ENCODE measurements around the gene FAM13A. TPM values are rescaled to one million over a fixed set of nuclear protein-coding genes. Genes with fewer than 3 reads are reported as not detected.

FAM13A gene
- total and polyA plus RNA-seq, 2 donors (not counting 3 experiments of a cell fraction or from before 2014, with no cell fraction given) = 3.3 to 10.5 TPM

DNA sequence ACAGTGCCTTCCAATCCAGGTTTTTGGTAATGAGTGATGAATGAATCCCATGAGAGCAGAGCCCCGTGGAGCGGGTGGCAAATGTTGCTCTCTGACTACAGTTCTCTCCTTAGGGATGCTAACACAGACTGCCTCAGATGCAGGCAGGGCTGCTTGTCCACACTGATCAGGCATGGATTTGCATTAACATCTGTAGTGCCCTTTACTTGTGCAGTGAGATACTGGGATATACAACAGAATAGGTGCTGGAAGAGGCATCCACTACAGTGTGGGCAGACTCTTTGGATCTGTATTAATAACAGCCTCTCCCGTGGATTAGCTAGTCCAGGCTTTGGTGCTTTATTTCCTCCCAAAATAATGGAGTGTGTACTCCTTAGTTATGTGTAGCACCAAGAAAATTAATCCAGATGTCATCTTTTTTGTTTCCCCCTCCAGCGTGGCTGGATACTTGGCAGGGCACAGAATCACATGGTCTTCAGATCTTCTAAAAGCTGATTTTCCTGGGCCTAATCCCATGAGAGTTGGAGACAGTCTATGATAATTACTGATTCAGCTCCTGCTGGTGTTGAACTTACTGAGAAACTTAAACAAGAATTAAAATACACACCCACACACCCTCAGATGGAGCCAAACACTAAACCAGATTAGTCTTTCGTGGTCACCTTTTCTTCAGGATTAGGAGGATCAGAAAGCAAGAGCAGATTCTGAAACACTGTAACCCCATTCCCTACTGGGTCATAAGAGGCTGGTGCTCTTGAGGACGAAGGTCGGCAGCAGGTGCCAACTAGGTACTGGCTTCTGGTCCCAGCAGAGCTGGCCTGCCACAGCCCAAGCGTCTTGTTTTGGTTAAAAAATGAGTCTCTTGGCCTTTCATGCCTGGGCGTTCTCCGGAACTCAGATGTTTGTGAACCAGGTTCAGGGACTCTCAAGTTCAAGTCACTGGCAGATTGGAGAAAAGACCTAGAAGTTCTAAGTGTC is 336.2 kb downstream of the FAM13A start:
- no peaks in the 10 kb centered on the region for H3K9me3 ChIP-seq (replicated peaks; ENCODE audit: control insufficient read depth, insufficient read depth, low read length)
- intact Hi-C loops (cut with micrococcal nuclease) = no loop called here
- FAIRE-seq = no peak
- no peaks in the 10 kb centered on the region for H3K9me1 ChIP-seq (replicated peaks; ENCODE audit: control insufficient read depth, extremely low read depth, insufficient read depth, low read length)
- H3K27ac ChIP-seq (ENCODE audit: insufficient read depth, low read depth, low read length) = no peak overlapping the region
- no peaks in the 10 kb centered on the region for H4K20me1 ChIP-seq (replicated peaks; ENCODE audit: control insufficient read depth, extremely low read depth, insufficient read depth, low read length)
- H3K79me2 ChIP-seq (ENCODE audit: control insufficient read depth, insufficient read depth, low read length) = no peaks in the 10 kb centered on the region
- ChIA-PET POLR2A (no interaction called here), CTCF (interaction anchor here (1.4 kb wide), 1 partner anchor 181 kb away, joined by 3 read pairs; no protein-coding TSS in a partner anchor)
- no peak overlapping the region for H3K4me3 ChIP-seq (replicated peaks in 1 of 3; ENCODE audit: insufficient read depth in 1 of 3, low read depth in 1 of 3, low read length in 3 of 3)
- H3K36me3 ChIP-seq (ENCODE audit: control insufficient read depth in 2 of 2, extremely low read depth in 1 of 2, insufficient read depth in 2 of 2, low read length in 2 of 2) = peaks cover 0 to 4% of the 10 kb centered on the region in 2 experiments
- TF ChIP-seq EZH2 (IDR thresholded peaks at IDR 0.05; ENCODE audit: borderline replicate concordance, low read depth, low read length, severe bottlenecking) (no peak), POLR2AphosphoS5 (IDR thresholded peaks at IDR 0.05; ENCODE audit: insufficient read depth, low read depth, low read length) (no peak), POLR2A (IDR thresholded peaks at IDR 0.05; ENCODE audit: low read depth, low read length) (no peak), GATA2 (IDR thresholded peaks at IDR 0.05; ENCODE audit: insufficient read depth, insufficient read length, low read depth, low read length) (no peak), MYC (IDR thresholded peaks at IDR 0.05; ENCODE audit: low read depth, low read length) (no peak), JUN (IDR thresholded peaks at IDR 0.05; ENCODE audit: borderline replicate concordance, insufficient read depth, insufficient read length, low read depth) (no peak), FOS (IDR thresholded peaks at IDR 0.05; ENCODE audit: borderline replicate concordance, insufficient read depth, low read length) (no peak)
- TF ChIP-seq, protein P1, sequence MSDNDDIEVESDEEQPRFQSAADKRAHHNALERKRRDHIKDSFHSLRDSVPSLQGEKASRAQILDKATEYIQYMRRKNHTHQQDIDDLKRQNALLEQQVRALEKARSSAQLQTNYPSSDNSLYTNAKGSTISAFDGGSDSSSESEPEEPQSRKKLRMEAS (IDR thresholded peaks at IDR 0.05; ENCODE audit: insufficient read depth, insufficient read length) = no peak
- TF ChIP-seq, protein P2, sequence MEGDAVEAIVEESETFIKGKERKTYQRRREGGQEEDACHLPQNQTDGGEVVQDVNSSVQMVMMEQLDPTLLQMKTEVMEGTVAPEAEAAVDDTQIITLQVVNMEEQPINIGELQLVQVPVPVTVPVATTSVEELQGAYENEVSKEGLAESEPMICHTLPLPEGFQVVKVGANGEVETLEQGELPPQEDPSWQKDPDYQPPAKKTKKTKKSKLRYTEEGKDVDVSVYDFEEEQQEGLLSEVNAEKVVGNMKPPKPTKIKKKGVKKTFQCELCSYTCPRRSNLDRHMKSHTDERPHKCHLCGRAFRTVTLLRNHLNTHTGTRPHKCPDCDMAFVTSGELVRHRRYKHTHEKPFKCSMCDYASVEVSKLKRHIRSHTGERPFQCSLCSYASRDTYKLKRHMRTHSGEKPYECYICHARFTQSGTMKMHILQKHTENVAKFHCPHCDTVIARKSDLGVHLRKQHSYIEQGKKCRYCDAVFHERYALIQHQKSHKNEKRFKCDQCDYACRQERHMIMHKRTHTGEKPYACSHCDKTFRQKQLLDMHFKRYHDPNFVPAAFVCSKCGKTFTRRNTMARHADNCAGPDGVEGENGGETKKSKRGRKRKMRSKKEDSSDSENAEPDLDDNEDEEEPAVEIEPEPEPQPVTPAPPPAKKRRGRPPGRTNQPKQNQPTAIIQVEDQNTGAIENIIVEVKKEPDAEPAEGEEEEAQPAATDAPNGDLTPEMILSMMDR (IDR thresholded peaks at IDR 0.05; ENCODE audit: extremely low read depth in 1 of 2, insufficient read depth in 1 of 2, low read depth in 1 of 2, low read length in 2 of 2) = no peak
- no peak overlapping the region for H3K4me2 ChIP-seq (ENCODE audit: insufficient read depth, low read length)
- dilution Hi-C loops (cut with MboI; ENCODE audit: extremely low pct_ligation_motif_present, low sequenced_read_pairs) = no loop called here
- no peak overlapping the region for H3K9ac ChIP-seq (replicated peaks; ENCODE audit: extremely low read depth, insufficient read depth, low read length)
- no TSS peak for BruUV-seq (replicated peaks)
- no peak for DNase-seq (ENCODE audit: low read depth, low spot score)
- H3K27me3 ChIP-seq (ENCODE audit: control insufficient read depth in 2 of 2, insufficient read depth in 2 of 2, low read length in 2 of 2) = no peaks in the 10 kb centered on the region
- no peak overlapping the region for H2AFZ ChIP-seq (ENCODE audit: low read depth, low read length)
- no peaks in the 10 kb centered on the region for H3K4me1 ChIP-seq (ENCODE audit: control insufficient read depth, extremely low read depth, insufficient read depth, low read length)
